AG04450 (cell line): Measurements from ENCODE around the gene MYLK. TPM values are rescaled to one million over a fixed set of nuclear protein-coding genes. Genes with fewer than 3 reads are reported as not detected.
A peak's percentile ranks its signal among the peaks of the same experiment; 100 is the strongest.

ENCODE experiments used
- CTCF ChIA-PET: fragments of 300-600, 350-600 bp; formaldehyde crosslinking; extraction: SDS; loops from one replicate; lab custom pipeline; 2022; ENCODE audit warnings: antibody characterized with exemption, inconsistent platforms; lab: Charles Lee
- POLR2A ChIA-PET: fragments of 350-600 bp; formaldehyde crosslinking; extraction: SDS; loops from one replicate; lab custom pipeline; 2021; ENCODE audit warnings: antibody characterized with exemption, inconsistent platforms; lab: Yijun Ruan, JAX
- DNase-seq: peaks from one replicate; pipeline ENCODE4 v3.0.0-alpha.2; 2011; ENCODE audit warnings: low read depth, low spot score
- H3K27ac ChIP-seq: one replicate; pipeline ENCODE4 v1.5.1; 2012; ENCODE audit warnings: low read depth, low read length, control low read depth
- H3K27me3 ChIP-seq: one replicate; pipeline ENCODE4 v1.6.0; 2012; ENCODE audit warnings: low read length; ENCODE audit not compliant: control insufficient read depth, insufficient read depth
- H3K4me3 ChIP-seq: 2 replicates; pipeline ENCODE4 v1.5.1; 2011; ENCODE audit warnings: mild to moderate bottlenecking, low read depth, low read length, control low read depth
- H3K9me3 ChIP-seq: 2 replicates; pipeline ENCODE4 v1.5.1; 2012; ENCODE audit warnings: low read length; ENCODE audit not compliant: control insufficient read depth, insufficient read depth
- CTCF ChIP-seq: IDR thresholded peaks from 2 replicates; pipeline ENCODE4 v1.5.1; 2011; ENCODE audit warnings: low read depth, low read length, control low read depth, inconsistent platforms
- polyA plus RNA-seq: library from polyadenylated mRNA; depleted of rRNA; stranded (reverse); fragments of >200 nt; gene quantifications from 2 replicates; pipeline ENCODE4 v1.2.3, GENCODE V29; 2011

MYLK gene
- polyA plus RNA-seq, 1 experiment, result 1,320 TPM

- no peaks in the 10 kb centered on the region for H3K9me3 ChIP-seq
- ChIA-PET POLR2A (no interaction called here), CTCF (no interaction called here)
- no peaks in the 10 kb centered on the region for H3K27me3 ChIP-seq
- no peak overlapping the region for H3K4me3 ChIP-seq
- H3K27ac ChIP-seq, result no peak overlapping the region
- TF ChIP-seq CTCF, result no peak
- DNase-seq, result no peak
Observed at GRCh38 chr3:123626881-123627280, 257.3 kb downstream of the MYLK start.

- Histone ChIP-seq H3K9me3 (no peaks in the 10 kb centered on the region), H3K4me3 (no peak overlapping the region), H3K27me3 (no peaks in the 10 kb centered on the region), H3K27ac (no peak overlapping the region)
- ChIA-PET CTCF (interaction anchor here (1.3 kb wide), 1 partner anchor 18 kb away, joined by 8 read pairs; no protein-coding TSS in a partner anchor), POLR2A (no interaction called here)
- TF ChIP-seq CTCF, result no peak
- DNase-seq, result no peak
Observed at GRCh38 chr3:123624302-123624701, 259.8 kb downstream of the MYLK start.

GRCh38 chr3:123623346-123623880 is 260.7 kb downstream of the MYLK start:
- Histone ChIP-seq H3K9me3 (no peaks in the 10 kb centered on the region), H3K27me3 (no peaks in the 10 kb centered on the region), H3K27ac (peak overlapping the region; percentile 42), H3K4me3 (no peak overlapping the region)
- ChIA-PET POLR2A (interaction anchor here (0.7 kb wide), 1 partner anchor 100 kb away, joined by 3 read pairs; no protein-coding TSS in a partner anchor), CTCF (interaction anchor here (0.6 to 1.3 kb wide), 3 partner anchors 19 to 100 kb away, joined by 3 to 8 read pairs (median 5); no protein-coding TSS in a partner anchor)
- DNase-seq, result no peak
- no peak for TF ChIP-seq CTCF

GRCh38 chr3:123622766-123623165 is 261.4 kb downstream of the MYLK start:
- CTCF ChIA-PET, result interaction anchor here (0.9 kb wide), 1 partner anchor 20 kb away, joined by 5 read pairs; no protein-coding TSS in a partner anchor
- POLR2A ChIA-PET, result no interaction called here

More at GRCh38 chr3:123622766-123623165, 261.4 kb downstream of the MYLK start:
- H3K9me3 ChIP-seq, result no peaks in the 10 kb centered on the region
- H3K4me3 ChIP-seq, result no peak overlapping the region
- DNase-seq, result no peak
- peak overlapping the region; percentile 31 for H3K27ac ChIP-seq
- no peaks in the 10 kb centered on the region for H3K27me3 ChIP-seq
- no peak for TF ChIP-seq CTCF
